H1 (cell line): Measurements from ENCODE around the gene EVA1B. TPM values are rescaled to one million over a fixed set of nuclear protein-coding genes. Genes with fewer than 3 reads are reported as not detected.

Experiments used
- SIX5 ChIP-seq: IDR thresholded peaks from 2 replicates; pipeline ENCODE4 v1.6.1; 2011; ENCODE audit warnings: mild to moderate bottlenecking, low read depth, low read length
- polyA plus RNA-seq, 7 experiments: library from polyadenylated mRNA; depleted of rRNA in 3 of 7; stranded (reverse) in 5 of 7; unstranded in 2 of 7; fragments of >200 nt in 5 of 7; fragments of 200-250 nt in 2 of 7; gene quantifications; 1 replicate in 5 of 7; 2 replicates in 1 of 7; 4 replicates in 1 of 7; pipeline versions ENCODE4 v1.2.1 to v1.2.3, GENCODE V29; 2011 to 2013; ENCODE audit warnings: missing spikeins in 2 of 7, mixed read lengths in 2 of 7
- total RNA-seq: library from RNA; stranded (reverse); fragmentation: NEBNext Ultra II Directional; extraction: Animal tissue kit (Norgen Biotek cat#: 25700); gene quantifications from 2 replicates; pipeline ENCODE4 v1.2.1, GENCODE V29; 2021

The EVA1B gene
- total and polyA plus RNA-seq, 2 of the 8 experiments (the other 6 are each of a cell fraction or from before 2014, with no cell fraction given) = 10.0 to 19.9 TPM

DNA sequence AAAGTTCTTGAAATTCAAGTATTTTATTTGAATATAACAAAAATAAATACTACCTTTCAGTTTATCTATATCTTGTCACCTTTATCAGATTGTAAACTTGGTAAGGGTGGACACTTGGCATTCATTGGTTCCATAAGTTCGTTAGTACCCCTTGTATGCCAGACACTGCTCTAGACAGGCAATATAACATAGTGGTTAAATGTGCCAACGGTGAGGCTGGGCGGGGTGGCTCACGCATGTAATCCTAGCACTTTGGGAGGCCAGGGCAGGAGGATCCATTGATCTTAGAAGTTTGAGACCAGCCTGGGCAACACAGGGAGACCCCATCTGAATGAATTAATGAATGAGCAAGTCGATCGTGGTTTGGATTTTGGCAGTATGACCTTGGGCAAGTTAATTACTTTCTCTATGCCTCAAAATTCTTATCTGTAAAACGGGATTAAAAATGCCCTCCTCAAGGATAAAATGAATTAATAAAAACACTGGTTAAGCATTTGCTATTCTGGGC is 43.6 kb downstream of the EVA1B start (continued):
- TF ChIP-seq SIX5 = no peak
- TF ChIP-seq, all 59 proteins: peak for 0
